ENCODE measurements around the gene DHX32. TPM values are rescaled to one million over a fixed set of nuclear protein-coding genes. Genes with fewer than 3 reads are reported as not detected.
A peak's percentile ranks its signal among the peaks of the same experiment; 100 is the strongest.

The DHX32 gene
- total and polyA plus RNA-seq, 2 experiments from 2014 or later = 48.8 to 66.7 TPM

DNA sequence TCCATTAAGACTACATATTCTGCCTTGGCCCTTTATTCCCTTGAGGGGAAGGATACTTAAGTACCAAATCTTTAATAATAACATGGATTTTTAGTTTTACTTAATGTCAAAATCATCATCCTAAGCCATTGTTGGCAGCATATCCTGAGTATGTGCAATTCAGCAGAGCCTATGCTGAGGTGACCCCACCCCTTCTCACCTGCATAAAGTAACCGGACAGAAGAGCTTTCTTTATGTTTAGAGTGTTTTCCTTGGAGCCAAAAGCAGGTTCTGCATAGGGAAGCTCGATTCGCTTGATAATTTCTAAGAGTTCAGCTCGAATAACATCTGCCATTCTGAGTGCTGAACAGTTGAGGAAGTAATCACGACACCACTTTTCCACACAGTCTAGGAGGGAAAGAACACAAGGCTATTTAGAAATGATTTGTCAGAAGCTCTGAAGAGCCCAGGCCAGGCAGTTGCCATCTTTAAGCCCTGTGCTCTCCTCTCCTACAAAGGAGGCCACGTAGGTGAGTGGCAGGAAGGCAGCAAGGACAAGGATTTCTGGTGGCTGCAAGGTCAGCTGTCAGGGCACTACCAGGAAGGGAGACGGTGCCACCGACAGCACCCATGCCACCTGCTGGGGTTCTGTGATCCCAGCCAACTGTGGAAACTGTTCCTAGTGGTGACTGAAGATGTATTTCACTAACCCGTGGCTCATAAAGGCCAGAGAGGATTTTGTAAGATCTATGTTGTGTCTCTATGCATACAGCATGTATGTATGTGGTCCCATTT is 42.1 kb downstream of the DHX32 start:
- peaks cover 71% of the 10 kb centered on the region for H3K36me3 ChIP-seq
- TF ChIP-seq, protein P1, sequence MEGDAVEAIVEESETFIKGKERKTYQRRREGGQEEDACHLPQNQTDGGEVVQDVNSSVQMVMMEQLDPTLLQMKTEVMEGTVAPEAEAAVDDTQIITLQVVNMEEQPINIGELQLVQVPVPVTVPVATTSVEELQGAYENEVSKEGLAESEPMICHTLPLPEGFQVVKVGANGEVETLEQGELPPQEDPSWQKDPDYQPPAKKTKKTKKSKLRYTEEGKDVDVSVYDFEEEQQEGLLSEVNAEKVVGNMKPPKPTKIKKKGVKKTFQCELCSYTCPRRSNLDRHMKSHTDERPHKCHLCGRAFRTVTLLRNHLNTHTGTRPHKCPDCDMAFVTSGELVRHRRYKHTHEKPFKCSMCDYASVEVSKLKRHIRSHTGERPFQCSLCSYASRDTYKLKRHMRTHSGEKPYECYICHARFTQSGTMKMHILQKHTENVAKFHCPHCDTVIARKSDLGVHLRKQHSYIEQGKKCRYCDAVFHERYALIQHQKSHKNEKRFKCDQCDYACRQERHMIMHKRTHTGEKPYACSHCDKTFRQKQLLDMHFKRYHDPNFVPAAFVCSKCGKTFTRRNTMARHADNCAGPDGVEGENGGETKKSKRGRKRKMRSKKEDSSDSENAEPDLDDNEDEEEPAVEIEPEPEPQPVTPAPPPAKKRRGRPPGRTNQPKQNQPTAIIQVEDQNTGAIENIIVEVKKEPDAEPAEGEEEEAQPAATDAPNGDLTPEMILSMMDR (IDR thresholded peaks at IDR 0.05; ENCODE audit: low read depth, low read length) = no peak
- no peaks in the 10 kb centered on the region for H3K27me3 ChIP-seq
- DNase-seq (ENCODE audit: low read depth in 1 of 2, low spot score in 1 of 2) = no peak
- no peaks in the 10 kb centered on the region for H3K9me3 ChIP-seq (ENCODE audit: low read depth)
- no peaks in the 10 kb centered on the region for H3K4me1 ChIP-seq (ENCODE audit: low read depth)
- H3K4me3 ChIP-seq = no peak overlapping the region
- H3K27ac ChIP-seq = no peak overlapping the region

DNA sequence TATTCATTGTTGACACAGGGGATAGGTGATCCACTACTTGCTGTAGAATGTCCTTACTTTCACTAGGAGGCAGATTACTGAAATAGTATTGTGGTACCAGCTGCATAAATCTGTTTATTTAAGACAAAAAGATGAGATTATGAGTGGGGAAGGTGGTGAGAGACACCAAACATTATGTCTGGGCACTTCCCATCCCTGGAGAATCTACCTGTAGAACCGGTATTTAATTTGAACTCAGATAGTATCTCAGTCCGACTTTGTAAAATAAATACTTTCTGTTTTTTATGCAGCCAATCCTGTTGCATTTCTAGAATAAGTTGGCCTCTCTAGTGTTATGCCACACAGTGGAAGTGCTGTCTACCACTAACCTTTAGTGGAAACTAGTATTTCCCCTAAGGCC is 44.3 kb downstream of the DHX32 start:
- Histone ChIP-seq H3K27ac (no peak overlapping the region), H3K4me1 (ENCODE audit: low read depth) (no peaks in the 10 kb centered on the region), H3K4me3 (no peak overlapping the region), H3K27me3 (no peaks in the 10 kb centered on the region), H3K36me3 (peaks cover 75% of the 10 kb centered on the region), H3K9me3 (ENCODE audit: low read depth) (no peaks in the 10 kb centered on the region)
- TF ChIP-seq, protein P1 (IDR thresholded peaks at IDR 0.05; ENCODE audit: low read depth, low read length) = no peak
- DNase-seq (ENCODE audit: low read depth in 1 of 2, low spot score in 1 of 2) = no peak

- Histone ChIP-seq H3K4me1 (ENCODE audit: low read depth) (peaks cover 5% of the 10 kb centered on the region), H3K36me3 (peaks cover 45% of the 10 kb centered on the region), H3K4me3 (no peak overlapping the region), H3K9me3 (ENCODE audit: low read depth) (no peaks in the 10 kb centered on the region), H3K27ac (no peak overlapping the region), H3K27me3 (no peaks in the 10 kb centered on the region)
- TF ChIP-seq, protein P1 (IDR thresholded peaks at IDR 0.05; ENCODE audit: low read depth, low read length) = no peak
- DNase-seq (ENCODE audit: low read depth in 1 of 2, low spot score in 1 of 2) = no peak
Observed at GRCh38 chr10:125828311-125828710, 52.8 kb downstream of the DHX32 start.

- peaks cover 37% of the 10 kb centered on the region for H3K36me3 ChIP-seq
- H3K27me3 ChIP-seq = no peaks in the 10 kb centered on the region
- TF ChIP-seq, protein P1 (IDR thresholded peaks at IDR 0.05; ENCODE audit: low read depth, low read length) = no peak
- H3K9me3 ChIP-seq (ENCODE audit: low read depth) = no peaks in the 10 kb centered on the region
- DNase-seq (ENCODE audit: low read depth in 1 of 2, low spot score in 1 of 2) = no peak
- H3K4me1 ChIP-seq (ENCODE audit: low read depth) = peaks cover 5% of the 10 kb centered on the region
- no peak overlapping the region for H3K27ac ChIP-seq
- no peak overlapping the region for H3K4me3 ChIP-seq
Observed at GRCh38 chr10:125827133-125827532, 54.0 kb downstream of the DHX32 start.

DNA sequence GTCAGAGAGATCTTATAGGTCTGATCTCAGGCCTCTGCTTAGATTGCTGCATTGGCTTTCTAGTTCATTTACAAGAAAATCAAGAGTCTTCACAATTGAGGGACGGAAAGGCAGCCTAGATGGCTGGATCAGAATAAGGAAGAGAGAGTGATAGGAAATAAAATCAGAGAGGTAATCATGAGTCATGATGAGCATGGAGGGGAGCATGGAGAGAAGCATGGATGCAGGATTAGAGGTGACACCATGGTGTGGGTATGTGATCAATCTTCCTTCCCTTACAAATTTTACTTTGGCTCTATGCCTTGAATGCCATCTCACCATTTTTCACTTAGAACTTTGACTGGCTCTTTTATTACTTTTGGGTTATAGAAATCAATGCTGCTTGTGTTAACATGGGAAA is 56.4 kb downstream of the DHX32 start:
- DNase-seq (ENCODE audit: low read depth in 1 of 2, low spot score in 1 of 2) = no peak
- Histone ChIP-seq H3K9me3 (ENCODE audit: low read depth) (no peaks in the 10 kb centered on the region), H3K4me1 (ENCODE audit: low read depth) (peaks cover 5% of the 10 kb centered on the region), H3K27ac (no peak overlapping the region), H3K36me3 (peaks cover 15% of the 10 kb centered on the region), H3K27me3 (no peaks in the 10 kb centered on the region), H3K4me3 (peak overlapping the region; percentile 87)
- TF ChIP-seq, protein P1 (IDR thresholded peaks at IDR 0.05; ENCODE audit: low read depth, low read length) = no peak
